ENCODE measurements around the gene LAMC1.
"Not testable (repeated sequence)": the region's sequence is repeated elsewhere in the genome, so short reads cannot be mapped to it uniquely, and the experiment has no call there.

Gene LAMC1

GRCh38 chr1:183147735-183148134 is 124.5 kb downstream of the LAMC1 start:
- no peak for FAIRE-seq

GRCh38 chr1:183148599-183148998 is 125.4 kb downstream of the LAMC1 start:
- DNase-seq (ENCODE audit: low spot score) (no peak), FAIRE-seq (no peak)

More at GRCh38 chr1:183147735-183148134, 124.5 kb downstream of the LAMC1 start:
- DNase-seq (ENCODE audit: low spot score), result no peak

GRCh38 chr1:183149273-183149672 is 126.1 kb downstream of the LAMC1 start:
- FAIRE-seq, result no peak
- no peak for DNase-seq (ENCODE audit: low spot score)

GRCh38 chr1:183150032-183150431 is 126.8 kb downstream of the LAMC1 start:
- not testable (repeated sequence) for DNase-seq (ENCODE audit: low spot score); FAIRE-seq

- DNase-seq (ENCODE audit: low spot score) (no peak), FAIRE-seq (no peak)
These were observed 127.2 kb downstream of the LAMC1 start for GRCh38 chr1:183150445-183150844.

GRCh38 chr1:183152180-183152579 is 129.0 kb downstream of the LAMC1 start:
- FAIRE-seq (no peak), DNase-seq (ENCODE audit: low spot score) (no peak)

GRCh38 chr1:183155939-183156338 is 132.7 kb downstream of the LAMC1 start:
- FAIRE-seq, result no peak
- no peak for DNase-seq (ENCODE audit: low spot score)

GRCh38 chr1:183159960-183160359 is 136.7 kb downstream of the LAMC1 start:
- peak; percentile 68 for DNase-seq (ENCODE audit: low spot score)
- FAIRE-seq, result no peak

- FAIRE-seq, result no peak
- DNase-seq (ENCODE audit: low spot score), result peak; percentile 64
These were observed 138.2 kb downstream of the LAMC1 start for GRCh38 chr1:183161391-183161790.

GRCh38 chr1:183163316-183163715 is 140.1 kb downstream of the LAMC1 start:
- DNase-seq (ENCODE audit: low spot score), result peak; percentile 98
- FAIRE-seq, result peak; percentile 96

GRCh38 chr1:183164340-183164739 is 141.1 kb downstream of the LAMC1 start:
- peak; percentile 99 for DNase-seq (ENCODE audit: low spot score)
- FAIRE-seq, result peak; percentile 94

GRCh38 chr1:183164963-183165362 is 141.7 kb downstream of the LAMC1 start:
- DNase-seq (ENCODE audit: low spot score) (peak; percentile 88), FAIRE-seq (no peak)

GRCh38 chr1:183165456-183165855 is 142.2 kb downstream of the LAMC1 start:
- DNase-seq (ENCODE audit: low spot score), result peak; percentile 68
- FAIRE-seq, result no peak

- FAIRE-seq, result no peak
These were observed 143.2 kb downstream of the LAMC1 start for GRCh38 chr1:183166454-183166853.

GRCh38 chr1:183167676-183168075 is 144.5 kb downstream of the LAMC1 start:
- no peak for DNase-seq (ENCODE audit: low spot score)
- no peak for FAIRE-seq

More at GRCh38 chr1:183166454-183166853, 143.2 kb downstream of the LAMC1 start:
- no peak for DNase-seq (ENCODE audit: low spot score)

- DNase-seq (ENCODE audit: low spot score) (no peak), FAIRE-seq (no peak)
These were observed 145.1 kb downstream of the LAMC1 start for GRCh38 chr1:183168308-183168707.

GRCh38 chr1:183173828-183174227 is 150.6 kb downstream of the LAMC1 start:
- FAIRE-seq (no peak), DNase-seq (ENCODE audit: low spot score) (no peak)

GRCh38 chr1:183175631-183176030 is 152.4 kb downstream of the LAMC1 start:
- FAIRE-seq, result no peak
- DNase-seq (ENCODE audit: low spot score), result no peak

- DNase-seq (ENCODE audit: low spot score) (no peak), FAIRE-seq (no peak)
These were observed 155.3 kb downstream of the LAMC1 start for GRCh38 chr1:183178545-183178944.

- FAIRE-seq, result no peak
These were observed 155.8 kb downstream of the LAMC1 start for GRCh38 chr1:183179033-183179432.

GRCh38 chr1:183180218-183180617 is 157.0 kb downstream of the LAMC1 start:
- FAIRE-seq, result peak; percentile 95

More at GRCh38 chr1:183179033-183179432, 155.8 kb downstream of the LAMC1 start:
- no peak for DNase-seq (ENCODE audit: low spot score)

GRCh38 chr1:183180634-183181056 is 157.4 kb downstream of the LAMC1 start:
- FAIRE-seq (no peak), DNase-seq (ENCODE audit: low spot score) (peak; percentile 96)

More at GRCh38 chr1:183180218-183180617, 157.0 kb downstream of the LAMC1 start:
- DNase-seq (ENCODE audit: low spot score), result peak; percentile 89

- peak; percentile 89 for DNase-seq (ENCODE audit: low spot score)
These were observed 162.8 kb downstream of the LAMC1 start, which contains the start of gene LAMC2 for GRCh38 chr1:183185941-183186490. LAMC2 (plus strand) TSS chr1:183186264; CDS start chr1:183186353, 89 bp downstream.

More at GRCh38 chr1:183185941-183186490, 162.8 kb downstream of the LAMC1 start, which contains the start of gene LAMC2:
- FAIRE-seq, result peak; percentile 30
